HFFc6 (cell line): ENCODE measurements around the gene SH3PXD2A. TPM values are rescaled to one million over a fixed set of nuclear protein-coding genes. Genes with fewer than 3 reads are reported as not detected.

Source experiments
- DNase-seq: peaks from one replicate; pipeline ENCODE4 v3.0.0-alpha.2; 2018
- H3K27ac Mint-ChIP-seq: 2 replicates; pipeline ENCODE4 v1.8.0; 2020; ENCODE audit warnings: mild to moderate bottlenecking, mixed read lengths
- H3K27me3 Mint-ChIP-seq: 2 replicates; pipeline ENCODE4 v1.8.0; 2021; ENCODE audit warnings: mild to moderate bottlenecking, moderate library complexity, mixed read lengths; ENCODE audit not compliant: insufficient read depth
- H3K36me3 Mint-ChIP-seq: 2 replicates; pipeline ENCODE4 v1.8.0; 2021; ENCODE audit warnings: low read depth, mixed read lengths
- H3K4me1 Mint-ChIP-seq: 2 replicates; pipeline ENCODE4 v1.8.0; 2020; ENCODE audit warnings: low read depth, mixed read lengths
- H3K4me3 Mint-ChIP-seq: 2 replicates; pipeline ENCODE4 v1.8.0; 2020; ENCODE audit warnings: mild to moderate bottlenecking, moderate library complexity, mixed read lengths
- H3K9me3 Mint-ChIP-seq: 2 replicates; pipeline ENCODE4 v1.8.0; 2020; ENCODE audit warnings: mild to moderate bottlenecking, mixed read lengths
- total RNA-seq, 6 experiments: library from RNA; stranded (reverse); fragmentation: NEBNext Ultra II Directional; extraction: Animal tissue kit (Norgen Biotek cat#: 25700); gene quantifications; 2 replicates in 1 of 6; 3 replicates in 5 of 6; pipeline ENCODE4 v1.2.3, GENCODE V29; 2021
- TF ChIP-seq, protein P1 (sequence below): fragments of 200-600 bp; sonication (generic); IDR thresholded peaks from 2 replicates; pipeline ENCODE4 v1.5.0; 2021; ENCODE audit warnings: antibody characterized with exemption, mild to moderate bottlenecking

Gene SH3PXD2A
- total RNA-seq, 6 experiments from 2014 or later = 75.5 to 113 (median 81.1) TPM

DNA sequence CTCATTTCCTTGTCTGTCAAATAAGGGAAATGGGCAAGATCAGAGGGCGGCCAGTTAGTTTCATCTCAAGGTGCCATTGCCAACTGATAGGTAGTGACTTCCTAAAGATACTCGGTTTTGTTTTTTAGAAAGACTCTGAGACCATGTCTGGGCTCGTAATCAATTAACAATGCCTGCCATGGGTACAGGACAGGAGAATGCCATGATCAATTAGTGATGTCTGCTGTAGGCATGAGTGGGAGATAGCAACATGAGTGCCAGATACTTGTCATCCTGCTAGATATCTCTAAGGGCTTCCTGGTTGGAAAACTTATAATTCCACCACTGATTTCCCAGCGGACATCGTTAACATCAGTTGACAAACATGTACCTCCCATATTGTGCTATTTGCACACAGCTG lies 64.8 kb downstream of the SH3PXD2A start:
- TF ChIP-seq, protein P1, sequence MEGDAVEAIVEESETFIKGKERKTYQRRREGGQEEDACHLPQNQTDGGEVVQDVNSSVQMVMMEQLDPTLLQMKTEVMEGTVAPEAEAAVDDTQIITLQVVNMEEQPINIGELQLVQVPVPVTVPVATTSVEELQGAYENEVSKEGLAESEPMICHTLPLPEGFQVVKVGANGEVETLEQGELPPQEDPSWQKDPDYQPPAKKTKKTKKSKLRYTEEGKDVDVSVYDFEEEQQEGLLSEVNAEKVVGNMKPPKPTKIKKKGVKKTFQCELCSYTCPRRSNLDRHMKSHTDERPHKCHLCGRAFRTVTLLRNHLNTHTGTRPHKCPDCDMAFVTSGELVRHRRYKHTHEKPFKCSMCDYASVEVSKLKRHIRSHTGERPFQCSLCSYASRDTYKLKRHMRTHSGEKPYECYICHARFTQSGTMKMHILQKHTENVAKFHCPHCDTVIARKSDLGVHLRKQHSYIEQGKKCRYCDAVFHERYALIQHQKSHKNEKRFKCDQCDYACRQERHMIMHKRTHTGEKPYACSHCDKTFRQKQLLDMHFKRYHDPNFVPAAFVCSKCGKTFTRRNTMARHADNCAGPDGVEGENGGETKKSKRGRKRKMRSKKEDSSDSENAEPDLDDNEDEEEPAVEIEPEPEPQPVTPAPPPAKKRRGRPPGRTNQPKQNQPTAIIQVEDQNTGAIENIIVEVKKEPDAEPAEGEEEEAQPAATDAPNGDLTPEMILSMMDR = no peak
- no peak overlapping the region for H3K27ac Mint-ChIP-seq

DNA sequence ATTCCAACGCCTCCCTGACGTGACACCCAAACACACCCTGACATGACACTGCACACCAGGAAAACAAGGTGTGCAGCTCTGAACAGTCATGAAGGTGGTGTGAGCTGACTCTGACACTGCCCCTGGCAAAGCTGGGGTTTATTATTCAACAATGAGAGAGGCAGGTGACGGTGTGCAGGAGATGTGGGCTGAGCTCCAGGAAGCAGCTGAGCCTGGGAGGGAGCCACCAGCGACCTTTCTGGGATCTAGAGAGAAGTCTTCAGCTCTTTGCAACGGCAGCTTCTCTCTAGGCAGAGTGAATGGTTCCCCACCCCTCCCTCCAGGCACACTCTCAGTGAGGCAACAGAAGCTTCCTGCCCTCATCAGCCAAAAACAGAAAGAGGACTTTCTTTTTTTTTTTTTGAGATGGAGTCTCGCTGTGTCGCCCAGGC lies 65.6 kb downstream of the SH3PXD2A start:
- Mint-ChIP-seq H3K4me1 (peaks cover 10% of the 10 kb centered on the region), H3K27ac (no peak overlapping the region), H3K27me3 (peaks cover 2% of the 10 kb centered on the region; the same call in 1 of the 2 replicates), H3K9me3 (no peaks in the 10 kb centered on the region), H3K4me3 (no peak overlapping the region), H3K36me3 (no peaks in the 10 kb centered on the region)
- TF ChIP-seq, protein P1 = no peak
- no peak for DNase-seq

More for the DNA sequence above, 64.8 kb downstream of the SH3PXD2A start:
- Mint-ChIP-seq H3K36me3 (no peaks in the 10 kb centered on the region), H3K4me1 (peaks cover 13% of the 10 kb centered on the region), H3K27me3 (peaks cover 2% of the 10 kb centered on the region; the same call in 1 of the 2 replicates), H3K4me3 (no peak overlapping the region), H3K9me3 (no peaks in the 10 kb centered on the region)
- DNase-seq = no peak

DNA sequence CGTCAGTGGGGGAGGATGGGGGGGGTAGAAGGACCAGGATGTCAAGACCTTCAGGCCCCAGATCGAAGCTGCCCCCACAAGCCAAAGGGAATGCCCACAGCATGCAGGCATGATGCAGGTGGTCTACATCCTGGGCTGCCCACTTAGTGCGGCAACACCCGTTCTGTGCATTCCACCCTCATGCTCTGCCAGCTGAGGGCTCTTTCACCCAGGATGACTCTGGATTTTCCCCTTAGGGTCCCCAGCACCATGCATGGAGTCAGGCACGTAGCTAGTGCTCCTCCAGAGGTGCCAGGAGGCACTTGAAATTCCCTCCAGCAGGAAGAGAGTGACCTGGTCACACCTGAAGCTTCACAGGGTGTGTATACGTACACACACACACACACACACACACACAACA lies 66.2 kb downstream of the SH3PXD2A start:
- no peak overlapping the region for H3K4me3 Mint-ChIP-seq
- H3K4me1 Mint-ChIP-seq = peaks cover 10% of the 10 kb centered on the region
- H3K9me3 Mint-ChIP-seq = no peaks in the 10 kb centered on the region
- H3K27ac Mint-ChIP-seq = no peak overlapping the region
- H3K27me3 Mint-ChIP-seq = peaks cover 2% of the 10 kb centered on the region; the same call in 1 of the 2 replicates
- H3K36me3 Mint-ChIP-seq = no peaks in the 10 kb centered on the region
- TF ChIP-seq, protein P1 = no peak
- DNase-seq = no peak

DNA sequence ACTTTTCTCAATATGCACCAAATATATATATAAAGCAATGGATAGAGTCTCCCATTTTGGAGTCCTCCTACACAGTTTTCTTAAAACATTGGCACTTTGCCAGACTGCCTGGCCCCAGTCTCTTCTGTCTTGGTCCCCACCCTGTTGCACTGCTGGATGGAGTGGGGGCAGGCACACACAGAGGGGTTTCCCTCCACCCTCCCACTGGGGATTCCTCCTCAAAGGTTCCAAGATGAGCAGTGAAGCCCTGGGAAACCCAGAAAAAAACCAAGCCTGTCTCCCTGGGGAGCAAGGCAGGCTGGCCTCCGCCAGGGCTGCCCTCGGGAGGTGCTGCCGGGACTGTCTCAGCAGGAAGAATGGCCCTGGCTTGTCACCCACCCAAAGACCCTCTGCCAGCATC lies 68.0 kb downstream of the SH3PXD2A start:
- H3K27ac Mint-ChIP-seq = no peak overlapping the region

DNA sequence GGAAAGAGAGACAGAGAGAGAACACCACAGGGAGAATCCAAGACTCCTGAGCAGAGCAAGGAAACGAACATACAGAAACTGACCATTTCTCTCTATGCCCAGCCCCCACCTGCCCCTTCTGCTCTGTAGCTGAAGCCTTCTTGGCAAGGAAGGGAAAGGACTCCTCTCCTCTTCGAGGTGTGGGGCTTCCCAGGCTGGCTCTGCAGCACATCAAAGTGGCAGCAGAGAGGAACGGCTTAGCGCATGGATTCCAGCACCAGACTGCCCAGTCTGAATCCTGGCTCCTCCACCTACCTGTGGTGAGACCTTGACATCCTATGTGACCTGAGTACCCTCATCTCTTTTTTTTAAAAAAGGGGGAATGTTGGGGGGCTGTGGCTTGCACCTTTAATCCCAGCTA lies 69.4 kb downstream of the SH3PXD2A start:
- Mint-ChIP-seq H3K4me1 (peaks cover 26% of the 10 kb centered on the region), H3K27ac (no peak overlapping the region), H3K4me3 (no peak overlapping the region), H3K9me3 (no peaks in the 10 kb centered on the region), H3K27me3 (peaks cover 1% of the 10 kb centered on the region), H3K36me3 (peaks cover 3% of the 10 kb centered on the region)
- TF ChIP-seq, protein P1 = no peak
- DNase-seq = no peak

More for the DNA sequence above, 68.0 kb downstream of the SH3PXD2A start:
- Mint-ChIP-seq H3K9me3 (no peaks in the 10 kb centered on the region), H3K27me3 (peaks cover 2% of the 10 kb centered on the region), H3K36me3 (no peaks in the 10 kb centered on the region), H3K4me1 (peaks cover 13% of the 10 kb centered on the region), H3K4me3 (no peak overlapping the region)
- TF ChIP-seq, protein P1 = no peak
- no peak for DNase-seq
